NB4 (cell line): ENCODE results near the gene LYRM4.

Source experiments
- DNase-seq: peaks from one replicate; pipeline ENCODE4 v3.0.0; 2010; ENCODE audit warnings: low read depth
- H3K4me3 ChIP-seq: one replicate; pipeline ENCODE4 v1.5.1; 2011; ENCODE audit warnings: mild to moderate bottlenecking, low read depth, low read length, moderate library complexity
- CTCF ChIP-seq: IDR thresholded peaks from one replicate; pipeline ENCODE4 v1.5.1; 2012; ENCODE audit warnings: low read depth, low read length
- MAX ChIP-seq: IDR thresholded peaks from 2 replicates; pipeline ENCODE4 v1.6.1; 2011; ENCODE audit warnings: low read depth, low read length
- MYC ChIP-seq: IDR thresholded peaks from 2 replicates; pipeline ENCODE4 v1.6.1; 2011; ENCODE audit warnings: low read depth, low read length
- POLR2A ChIP-seq: IDR thresholded peaks from 2 replicates; pipeline ENCODE4 v1.6.1; 2011; ENCODE audit warnings: mild to moderate bottlenecking; ENCODE audit not compliant: insufficient read length; ENCODE audit errors: extremely low read depth

Gene LYRM4

DNA sequence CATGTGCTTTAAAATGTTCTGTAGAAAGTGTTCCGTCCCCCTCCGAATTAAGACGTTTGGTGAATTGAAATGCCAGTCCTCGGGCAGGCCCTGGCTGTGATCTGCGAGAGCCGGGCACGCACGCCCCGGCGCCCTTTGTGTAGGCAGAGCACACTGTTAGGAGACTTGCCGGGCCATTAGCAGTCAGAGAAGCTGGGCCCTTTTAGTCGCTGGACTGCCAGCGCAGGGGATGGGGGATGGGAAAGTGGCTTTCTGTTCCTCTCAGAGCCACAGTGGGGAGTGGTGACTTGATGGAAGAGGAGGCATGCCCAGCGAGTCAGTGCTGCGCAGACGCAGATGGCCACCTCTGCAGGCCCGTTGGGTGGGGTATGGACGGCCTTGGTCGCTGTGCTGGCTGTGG, 173.4 kb downstream of the LYRM4 start:
- H3K4me3 ChIP-seq, result no peak overlapping the region
- peak; percentile 35 for DNase-seq
- TF ChIP-seq POLR2A (no peak), MYC (no peak), CTCF (no peak), MAX (no peak)

DNA sequence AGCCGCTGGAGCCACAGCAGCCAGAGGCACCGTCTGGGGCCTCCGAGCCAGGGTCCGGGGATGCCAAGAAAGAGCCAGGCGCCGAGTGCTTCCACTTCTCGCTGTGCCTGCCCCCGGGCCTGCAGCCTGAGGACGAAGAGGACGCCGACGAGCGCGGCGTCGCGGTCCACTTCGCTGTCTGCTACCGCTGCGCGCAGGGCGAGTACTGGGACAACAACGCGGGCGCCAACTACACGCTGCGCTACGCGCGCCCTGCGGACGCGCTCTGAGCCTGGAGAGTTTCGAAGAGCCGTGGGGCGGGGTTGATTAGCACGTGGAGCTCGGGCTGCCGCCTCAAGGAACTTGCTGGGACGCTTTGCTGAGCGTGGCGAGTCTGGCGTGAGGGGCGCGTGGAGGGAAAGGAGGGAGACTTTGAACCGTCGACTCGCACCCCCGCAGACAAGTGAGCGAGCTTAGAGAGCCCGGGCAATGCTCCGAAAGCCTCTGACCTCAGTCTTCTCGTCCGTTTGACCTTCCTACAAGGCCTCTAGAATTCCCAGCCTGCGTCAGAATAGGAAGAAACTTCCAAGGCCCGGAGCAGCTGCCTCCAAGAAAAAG, 174.4 kb downstream of the LYRM4 start:
- TF ChIP-seq CTCF (no peak), MAX (no peak), MYC (no peak), POLR2A (no peak)
- no peak for DNase-seq
- H3K4me3 ChIP-seq, result no peak overlapping the region

GRCh38 chr6:5085648-5086293, 175.0 kb downstream of the LYRM4 start:
- H3K4me3 ChIP-seq, result no peak overlapping the region
- DNase-seq, result peak; percentile 28
- no peak for TF ChIP-seq CTCF
- no peak for TF ChIP-seq MAX
- no peak for TF ChIP-seq MYC
- no peak for TF ChIP-seq POLR2A

DNA sequence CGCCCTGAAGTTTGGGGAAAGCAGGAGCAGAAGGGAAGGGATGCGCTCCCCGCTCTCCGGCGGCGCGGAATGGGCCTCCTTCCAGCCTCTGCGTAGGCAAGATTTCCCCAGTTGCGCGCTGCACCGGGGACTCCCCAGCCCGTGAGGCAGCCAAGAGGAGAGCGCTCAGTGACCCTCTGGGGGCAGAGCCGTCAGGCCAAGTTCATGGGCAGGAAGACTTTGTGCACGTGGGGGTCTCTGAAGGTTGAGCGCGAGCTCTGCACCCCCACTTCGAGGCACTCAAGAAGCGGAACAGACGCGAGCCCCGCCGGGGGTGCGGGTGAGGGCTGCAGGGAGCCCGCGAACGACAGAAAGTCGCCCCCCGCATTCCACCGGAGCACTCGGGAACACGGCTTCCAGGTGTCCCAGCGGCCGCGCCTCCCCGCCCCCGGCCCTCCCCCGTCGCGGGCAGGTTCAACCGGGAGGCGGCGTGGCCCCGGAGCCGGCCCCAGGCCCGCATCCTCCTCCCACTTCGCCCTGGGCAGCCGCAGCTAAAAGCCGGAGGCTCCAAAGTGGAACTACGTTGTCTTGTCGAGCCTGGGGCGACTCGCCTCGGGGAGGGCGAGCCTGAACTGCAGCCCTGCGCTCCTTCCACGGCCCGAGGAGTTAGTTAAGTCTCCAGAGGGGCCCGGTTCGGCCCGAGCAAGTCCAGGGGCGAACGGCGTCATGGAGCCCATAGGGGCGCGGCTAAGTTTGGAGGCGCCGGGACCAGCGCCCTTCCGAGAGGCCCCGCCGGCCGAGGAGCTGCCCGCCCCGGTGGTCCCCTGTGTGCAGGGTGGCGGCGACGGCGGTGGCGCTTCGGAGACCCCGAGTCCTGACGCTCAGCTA, 175.7 kb downstream of the LYRM4 start, which contains the start of gene PPP1R3G:
TSS of gene PPP1R3G (plus strand) at position 561 of the 867 bp plus-strand sequence. CDS start at position 706, 145 bp downstream.
- H3K4me3 ChIP-seq, result peak within 1 kb of the TSS; percentile 55
- TF ChIP-seq POLR2A (no peak), CTCF (no peak), MYC (no peak), MAX (no peak)
- DNase-seq, result peak; percentile 58

GRCh38 chr6:5084360-5084780, 176.4 kb downstream of the LYRM4 start:
- no peak for TF ChIP-seq MYC
- no peak for TF ChIP-seq CTCF
- no peak for TF ChIP-seq POLR2A
- TF ChIP-seq MAX, result no peak
- DNase-seq, result no peak
- peak overlapping the region; percentile 55 for H3K4me3 ChIP-seq
